ENCODE data around the gene MAGEB17.
A peak's percentile ranks its signal among the peaks of the same experiment; 100 is the strongest.

GRCh38 chrX:16212436-16212835 is 45.2 kb downstream of the MAGEB17 start:
- TF ChIP-seq CTCF (IDR thresholded peaks at IDR 0.05) (peak in 1 of 3 experiments; percentile 23), POLR2A (IDR thresholded peaks at IDR 0.05; ENCODE audit: low read depth) (no peak), EP300 (IDR thresholded peaks at IDR 0.05) (no peak), POLR2AphosphoS5 (IDR thresholded peaks at IDR 0.05) (no peak)
